MCF 10A (cell line): ENCODE results near the gene NADSYN1. TPM values are rescaled to one million over a fixed set of nuclear protein-coding genes. Genes with fewer than 3 reads are reported as not detected.

Experiments used
- BruUV-seq: library from RNA; stranded (reverse); fragments of 400-500 nt; replicated peaks from 2 replicates; lab custom pipeline; 2021; lab: Mats Ljungman, UMichigan
- CTCF ChIA-PET: fragments of 300-600 bp; sonication (Branson Sonifier 250); formaldehyde crosslinking; extraction: SDS; loops from one replicate; lab custom pipeline; 2021; ENCODE audit warnings: antibody characterized with exemption, inconsistent platforms; lab: Yijun Ruan, JAX
- POLR2A ChIA-PET: fragments of 300-600, 350-650 bp; sonication (Branson Sonifier 250); formaldehyde crosslinking; extraction: SDS; loops from one replicate; lab custom pipeline; 2020; ENCODE audit warnings: antibody characterized with exemption, inconsistent platforms; lab: Yijun Ruan, JAX
- DNase-seq: peaks from one replicate; pipeline ENCODE4 v3.0.0-alpha.2; 2018; ENCODE audit not compliant: unreplicated experiment
- H3K27ac Mint-ChIP-seq: one replicate; pipeline ENCODE4 v1.8.0; 2022; ENCODE audit warnings: mild to moderate bottlenecking, low read depth, mixed read lengths; ENCODE audit not compliant: unreplicated experiment
- H3K27me3 Mint-ChIP-seq: one replicate; pipeline ENCODE4 v1.8.0; 2022; ENCODE audit warnings: mixed read lengths; ENCODE audit not compliant: insufficient read depth, unreplicated experiment
- H3K36me3 Mint-ChIP-seq: one replicate; pipeline ENCODE4 v1.8.0; 2022; ENCODE audit warnings: mild to moderate bottlenecking, moderate library complexity, mixed read lengths; ENCODE audit not compliant: insufficient read depth, unreplicated experiment
- H3K4me1 Mint-ChIP-seq: one replicate; pipeline ENCODE4 v1.8.0; 2022; ENCODE audit warnings: mixed read lengths; ENCODE audit not compliant: insufficient read depth, unreplicated experiment
- H3K4me3 Mint-ChIP-seq: one replicate; pipeline ENCODE4 v1.8.0; 2022; ENCODE audit warnings: mild to moderate bottlenecking, moderate library complexity, mixed read lengths; ENCODE audit not compliant: unreplicated experiment
- H3K9me3 Mint-ChIP-seq: one replicate; pipeline ENCODE4 v1.8.0; 2022; ENCODE audit warnings: mixed read lengths; ENCODE audit not compliant: unreplicated experiment
- CTCF ChIP-seq: fragments of 200-600 bp; IDR thresholded peaks from one replicate; pipeline ENCODE4 v1.8.0; 2022; ENCODE audit warnings: antibody characterized with exemption, mild to moderate bottlenecking; ENCODE audit not compliant: unreplicated experiment
- intact Hi-C: fragments of 100-400 bp; cut with micrococcal nuclease; formaldehyde crosslinking; loops from 2 replicates; pipeline ENCODE4 v1.14.1; 2022
- total RNA-seq: library from RNA; stranded (reverse); gene quantifications from 2 replicates; pipeline ENCODE4 v1.2.3, GENCODE V29; 2022

Gene NADSYN1
- total RNA-seq, 1 experiment from 2014 or later = 73.6 TPM

GRCh38 chr11:71491940-71492339 lies 38.9 kb downstream of the NADSYN1 start:
- intact Hi-C loops = no loop called here
- Mint-ChIP-seq H3K27ac (no peak overlapping the region), H3K4me1 (peaks cover 13% of the 10 kb centered on the region), H3K36me3 (peaks cover 77% of the 10 kb centered on the region), H3K4me3 (no peak overlapping the region), H3K27me3 (no peaks in the 10 kb centered on the region), H3K9me3 (no peaks in the 10 kb centered on the region)
- DNase-seq = no peak
- POLR2A ChIA-PET = no interaction called here
- no peak for TF ChIP-seq CTCF
- no TSS peak for BruUV-seq
- CTCF ChIA-PET = interaction anchor here (0.6 kb wide), 1 partner anchor 772 kb away, joined by 3 read pairs; no protein-coding TSS in a partner anchor

- ChIA-PET POLR2A (no interaction called here), CTCF (no interaction called here)
- peaks cover 74% of the 10 kb centered on the region for H3K36me3 Mint-ChIP-seq
- no peaks in the 10 kb centered on the region for H3K4me1 Mint-ChIP-seq
- TF ChIP-seq CTCF = no peak
- no peaks in the 10 kb centered on the region for H3K9me3 Mint-ChIP-seq
- no peak for DNase-seq
- BruUV-seq = no TSS peak
- H3K27ac Mint-ChIP-seq = no peak overlapping the region
- H3K27me3 Mint-ChIP-seq = no peaks in the 10 kb centered on the region
- no peak overlapping the region for H3K4me3 Mint-ChIP-seq
- intact Hi-C loops = no loop called here
Observed at GRCh38 chr11:71495286-71496230, 42.6 kb downstream of the NADSYN1 start.

GRCh38 chr11:71496421-71496820 lies 43.4 kb downstream of the NADSYN1 start:
- Mint-ChIP-seq H3K36me3 (peaks cover 67% of the 10 kb centered on the region), H3K4me1 (no peaks in the 10 kb centered on the region), H3K9me3 (no peaks in the 10 kb centered on the region), H3K27ac (no peak overlapping the region), H3K4me3 (no peak overlapping the region), H3K27me3 (no peaks in the 10 kb centered on the region)
- BruUV-seq = no TSS peak
- TF ChIP-seq CTCF = no peak
- POLR2A ChIA-PET = no interaction called here
- DNase-seq = no peak
- intact Hi-C loops = no loop called here
- CTCF ChIA-PET = no interaction called here

- Mint-ChIP-seq H3K27me3 (no peaks in the 10 kb centered on the region), H3K4me3 (no peak overlapping the region), H3K9me3 (no peaks in the 10 kb centered on the region), H3K27ac (no peak overlapping the region), H3K36me3 (peaks cover 64% of the 10 kb centered on the region), H3K4me1 (no peaks in the 10 kb centered on the region)
- no peak for DNase-seq
- ChIA-PET POLR2A (no interaction called here), CTCF (interaction anchor here (0.6 kb wide), 2 partner anchors 8 to 47 kb away, joined by 3 to 5 read pairs; no protein-coding TSS in a partner anchor)
- TF ChIP-seq CTCF = no peak
- no TSS peak for BruUV-seq
- intact Hi-C loops = no loop called here
Observed at GRCh38 chr11:71498091-71498490, 45.1 kb downstream of the NADSYN1 start.
